Fibroblast of pulmonary artery (primary cell): Measurements from ENCODE around the gene GABPB1.
A peak's percentile ranks its signal among the peaks of the same experiment; 100 is the strongest.

Source experiments
- DNase-seq: peaks from one replicate; pipeline ENCODE4 v3.0.0-alpha.2; 2010; ENCODE audit warnings: low read depth
- H3K4me3 ChIP-seq: replicated peaks from 2 replicates; pipeline ENCODE4 v1.5.1; 2011; ENCODE audit warnings: low read depth, mild to moderate bottlenecking, control low read depth, low read length, moderate library complexity
- CTCF ChIP-seq: IDR thresholded peaks from 2 replicates; pipeline ENCODE4 v1.5.1; 2011; ENCODE audit warnings: mild to moderate bottlenecking, control low read depth, low read length, inconsistent platforms; ENCODE audit errors: missing control alignments

Gene GABPB1

GRCh38 chr15:50235794-50236193 is 119.2 kb downstream of the GABPB1 start:
- DNase-seq: peak; percentile 24
- TF ChIP-seq CTCF: no peak
- no peak overlapping the region for H3K4me3 ChIP-seq

- no peak for TF ChIP-seq CTCF
- H3K4me3 ChIP-seq: no peak overlapping the region
- no peak for DNase-seq
These were observed 120.2 kb downstream of the GABPB1 start for GRCh38 chr15:50234764-50235163.

- H3K4me3 ChIP-seq: no peak overlapping the region
- DNase-seq: no peak
- no peak for TF ChIP-seq CTCF
These were observed 121.7 kb downstream of the GABPB1 start for GRCh38 chr15:50233192-50233736.

- TF ChIP-seq CTCF: no peak
- no peak for DNase-seq
- no peak overlapping the region for H3K4me3 ChIP-seq
These were observed 122.2 kb downstream of the GABPB1 start for GRCh38 chr15:50232791-50233190.

- no peak overlapping the region for H3K4me3 ChIP-seq
- no peak for TF ChIP-seq CTCF
These were observed 123.2 kb downstream of the GABPB1 start for GRCh38 chr15:50231761-50232160.

GRCh38 chr15:50229336-50229735 is 125.7 kb downstream of the GABPB1 start:
- no peak for TF ChIP-seq CTCF
- H3K4me3 ChIP-seq: no peak overlapping the region
- DNase-seq: peak; percentile 8

More at GRCh38 chr15:50231761-50232160, 123.2 kb downstream of the GABPB1 start:
- no peak for DNase-seq

- TF ChIP-seq CTCF: no peak
- no peak for DNase-seq
- no peak overlapping the region for H3K4me3 ChIP-seq
These were observed 126.1 kb downstream of the GABPB1 start for GRCh38 chr15:50228866-50229265.
